Activated CD8-positive, alpha-beta memory T cell treated with anti-CD3 and anti-CD28 coated beads, Interleukin-2, amount 50 U/mL, for 24 hours (primary cell): ENCODE results near the gene CD2BP2.
"Not testable (repeated sequence)": the region's sequence is repeated elsewhere in the genome, so short reads cannot be mapped to it uniquely, and the experiment has no call there.

Experiments
- DNase-seq: peaks from one replicate; pipeline ENCODE4 v3.0.0-alpha.2; 2020; ENCODE audit errors: extremely low read depth

CD2BP2 gene

GRCh38 chr16:30342751-30343490, 12.2 kb downstream of the CD2BP2 start:
- no peak for DNase-seq

- DNase-seq: not testable (repeated sequence)
Observed at GRCh38 chr16:30341971-30342370, 13.1 kb downstream of the CD2BP2 start.

DNA sequence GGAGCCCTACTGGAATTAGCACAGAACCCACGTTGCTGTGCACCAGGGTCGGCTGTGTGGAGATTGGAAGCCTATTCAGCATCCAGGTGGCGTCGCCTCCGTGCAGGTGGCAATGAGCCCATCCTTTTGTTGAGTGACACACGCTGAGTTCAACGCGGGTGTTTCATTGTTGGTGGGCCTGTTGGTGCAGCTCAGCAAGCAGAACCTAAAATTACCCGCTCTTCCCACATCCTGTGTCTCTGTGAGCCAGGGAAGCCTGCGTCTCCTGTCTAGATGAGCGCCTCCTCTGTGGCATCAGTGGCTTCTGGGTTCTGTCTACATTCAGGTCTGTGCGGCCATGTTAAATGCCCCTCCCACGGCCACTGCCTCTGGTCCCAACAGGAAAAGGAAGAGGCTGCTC, 14.5 kb downstream of the CD2BP2 start:
- no peak for DNase-seq

- DNase-seq: not testable (repeated sequence)
Observed at GRCh38 chr16:30338715-30339114, 16.4 kb downstream of the CD2BP2 start.

DNA sequence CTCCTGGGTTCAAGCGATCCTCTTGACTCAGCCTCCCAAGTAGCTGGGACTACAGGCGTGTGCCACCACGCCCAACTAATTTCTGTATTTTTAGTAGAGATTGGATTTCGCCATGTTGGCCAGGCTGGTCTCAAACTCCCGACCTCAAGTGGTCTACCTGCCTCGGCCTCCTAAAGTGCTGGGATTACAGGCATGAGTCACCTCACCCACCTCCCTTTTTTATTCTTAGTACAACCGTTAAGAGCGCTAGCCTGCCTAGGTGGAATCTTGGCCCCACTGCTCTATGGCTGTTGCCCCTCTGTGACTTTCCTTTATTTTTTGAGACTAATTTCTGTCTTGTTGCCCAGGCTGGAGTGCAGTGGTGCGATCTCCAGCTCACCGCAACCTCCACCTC, 17.1 kb downstream of the CD2BP2 start:
- DNase-seq: not testable (repeated sequence)

GRCh38 chr16:30335598-30336474, 19.3 kb downstream of the CD2BP2 start:
- no peak for DNase-seq

- peak; percentile 43 for DNase-seq
Observed at GRCh38 chr16:30335028-30335597, 20.0 kb downstream of the CD2BP2 start.

DNA sequence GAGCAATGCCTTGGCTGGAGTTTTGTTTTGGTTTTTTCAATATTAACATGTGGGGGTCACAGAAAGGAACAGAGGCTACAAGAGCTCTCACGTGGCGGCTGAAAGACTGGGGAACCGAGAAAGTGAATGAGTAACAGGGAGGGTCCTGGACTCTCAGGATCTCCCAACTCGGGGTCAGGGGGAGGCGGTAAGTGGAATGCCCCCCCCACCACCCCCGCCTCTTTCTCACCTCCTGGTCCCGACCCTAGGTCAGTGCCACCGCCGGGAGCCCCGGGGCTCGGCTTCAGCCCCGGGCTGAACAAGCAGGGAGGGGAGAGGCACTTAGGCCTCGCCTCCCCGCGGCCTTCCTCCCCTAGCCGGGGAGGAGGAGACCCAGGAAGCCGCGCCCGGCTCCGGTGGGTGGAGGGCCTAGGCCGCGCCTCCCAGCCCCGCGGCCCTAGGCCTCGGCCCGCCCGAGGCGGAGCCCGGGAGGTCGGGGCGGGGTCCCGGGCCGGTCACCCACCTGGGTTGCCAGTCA, 20.6 kb downstream of the CD2BP2 start:
- DNase-seq: peak; percentile 49

DNA sequence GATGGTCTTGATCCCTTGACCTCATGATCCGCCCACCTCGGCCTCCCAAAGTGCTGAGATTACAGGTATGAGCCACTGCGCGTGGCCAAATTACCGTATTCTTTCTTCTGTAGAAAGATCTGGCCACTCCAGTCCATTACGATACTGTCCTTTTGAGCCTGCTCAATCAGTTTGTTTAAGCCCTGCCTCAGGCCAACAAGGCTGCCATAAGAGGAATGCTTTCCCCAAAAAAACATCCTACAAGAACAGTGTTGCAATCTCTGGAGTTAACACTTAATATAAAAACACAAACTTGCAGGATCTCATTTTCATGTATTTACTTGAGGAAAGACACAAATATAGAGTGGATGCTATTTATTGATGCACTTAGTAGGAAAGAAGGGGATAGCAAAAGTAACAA, 30.9 kb downstream of the CD2BP2 start:
- not testable (repeated sequence) for DNase-seq

DNA sequence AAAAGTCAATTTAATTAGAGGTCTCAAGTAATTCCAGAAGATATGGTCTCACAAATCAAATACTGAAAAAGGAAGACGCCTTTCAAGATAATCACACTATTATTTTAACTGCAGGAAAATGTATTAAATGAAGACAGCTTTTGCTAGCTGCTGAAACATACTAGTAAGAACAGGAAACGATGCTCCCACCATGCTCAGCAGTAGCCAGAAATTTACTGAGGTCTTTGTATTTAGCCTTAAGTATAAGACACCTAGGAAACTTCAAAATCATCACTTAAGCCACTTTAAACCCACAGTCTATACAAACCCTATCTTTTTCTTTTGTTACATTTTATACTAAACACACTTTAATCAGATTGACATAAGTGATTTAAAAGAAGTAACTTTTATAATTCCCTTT, 36.5 kb downstream of the CD2BP2 start:
- not testable (repeated sequence) for DNase-seq

DNA sequence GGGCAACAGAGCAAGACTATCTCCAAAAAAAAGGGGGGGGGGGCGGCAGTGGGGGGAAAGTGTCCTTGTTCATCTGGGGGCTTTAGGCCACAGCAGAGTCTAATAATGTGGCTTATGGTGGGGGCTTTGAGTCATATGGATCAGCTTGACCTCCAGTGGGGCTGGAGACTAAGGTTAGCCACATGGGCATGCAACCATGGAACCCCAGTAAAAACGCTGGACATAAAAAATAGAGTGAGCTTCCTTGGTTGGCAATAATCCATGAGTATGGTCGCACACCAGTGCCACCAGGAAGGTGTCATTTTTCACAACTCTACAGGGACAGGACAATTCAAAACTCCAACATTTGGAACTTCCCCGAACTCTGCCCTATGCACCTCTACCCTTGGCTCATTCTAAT, 44.2 kb downstream of the CD2BP2 start:
- DNase-seq: not testable (repeated sequence)

- DNase-seq: not testable (repeated sequence)
Observed at GRCh38 chr16:30309255-30309654, 45.9 kb downstream of the CD2BP2 start.
